Esophagus squamous epithelium (tissue), 4 donors: ENCODE data around the gene CCN5.

Experiments used
- CTCF ChIP-seq, 6 experiments: fragments of 450-650 bp in 4 of 6; fragments of 200-600 bp in 2 of 6; sonication (generic) in 2 of 6; IDR thresholded peaks; one replicate each; pipeline ENCODE4 v1.5.1; 2016 to 2019; ENCODE audit warnings: antibody characterized with exemption in 6 of 6, mild to moderate bottlenecking in 4 of 6, moderate library complexity in 4 of 6
- POLR2A ChIP-seq, 4 donors: fragments of 450-650 bp; IDR thresholded peaks; one replicate each; pipeline ENCODE4 v1.6.1; 2017; ENCODE audit warnings: antibody characterized with exemption in 4 of 4, mild to moderate bottlenecking in 4 of 4, moderate library complexity in 3 of 4

- no peak for TF ChIP-seq CTCF (IDR thresholded peaks at IDR 0.05)
- TF ChIP-seq POLR2A (IDR thresholded peaks at IDR 0.05): no peak
Observed at GRCh38 chr20:44706301-44707017, 8.7 kb upstream of the CCN5 start.
